Natural killer cell (primary cell): ENCODE data around the gene FLYWCH1. TPM values are rescaled to one million over a fixed set of nuclear protein-coding genes. Genes with fewer than 3 reads are reported as not detected.
A peak's percentile ranks its signal among the peaks of the same experiment; 100 is the strongest.

Source experiments
- ATAC-seq, 3 donors: fragments of 150-1000 bp in 2 of 3; fragments of 200-7000 bp in 1 of 3; cut with Tn5 transposase; 1 replicate in 1 of 3; 2 replicates in 2 of 3; pipeline ENCODE4 v1.10.0; 2021; ENCODE audit warnings: mild to moderate bottlenecking in 2 of 3, moderate library complexity in 2 of 3
- DNase-seq, 2 donors: peaks; one replicate each; pipeline versions ENCODE4 v3.0.0 to v3.0.0-alpha.2; 2013 to 2021; ENCODE audit warnings: mixed read lengths in 1 of 2
- H3K27ac ChIP-seq: one replicate; pipeline ENCODE4 v1.5.1; 2013; ENCODE audit warnings: mild to moderate bottlenecking, low read length
- H3K27me3 ChIP-seq: one replicate; pipeline ENCODE4 v1.6.1; 2013; ENCODE audit warnings: low read length; ENCODE audit not compliant: control insufficient read depth, insufficient read depth
- H3K36me3 ChIP-seq: one replicate; pipeline ENCODE4 v1.6.1; 2013; ENCODE audit warnings: low read length; ENCODE audit not compliant: control insufficient read depth, insufficient read depth
- H3K4me1 ChIP-seq: one replicate; pipeline ENCODE4 v1.6.1; 2013; ENCODE audit warnings: low read length; ENCODE audit not compliant: control insufficient read depth, insufficient read depth
- H3K4me3 ChIP-seq: one replicate; pipeline ENCODE4 v1.5.1; 2013; ENCODE audit warnings: low read length
- H3K9me3 ChIP-seq: one replicate; pipeline ENCODE4 v1.6.1; 2013; ENCODE audit warnings: low read length; ENCODE audit not compliant: control insufficient read depth, insufficient read depth
- H3K27ac Mint-ChIP-seq, 2 donors: one replicate each; pipeline ENCODE4 v1.8.0; 2022; ENCODE audit warnings: mild to moderate bottlenecking in 2 of 2, mixed read lengths in 2 of 2, moderate library complexity in 1 of 2
- H3K27me3 Mint-ChIP-seq, 2 donors: one replicate each; pipeline ENCODE4 v1.8.0; 2022; ENCODE audit warnings: low read depth in 2 of 2, mixed read lengths in 2 of 2
- H3K36me3 Mint-ChIP-seq: one replicate; pipeline ENCODE4 v1.8.0; 2022; ENCODE audit warnings: mixed read lengths
- H3K4me1 Mint-ChIP-seq, 2 donors: one replicate each; pipeline ENCODE4 v1.8.0; 2022; ENCODE audit warnings: mixed read lengths in 2 of 2
- H3K4me3 Mint-ChIP-seq: one replicate; pipeline ENCODE4 v1.8.0; 2022; ENCODE audit warnings: mild to moderate bottlenecking, moderate library complexity, mixed read lengths
- H3K9me3 Mint-ChIP-seq, 2 donors: one replicate each; pipeline ENCODE4 v1.8.0; 2022; ENCODE audit warnings: mixed read lengths in 2 of 2
- CTCF ChIP-seq: fragments of 200-600 bp; IDR thresholded peaks from one replicate; pipeline ENCODE4 v1.8.0; 2022; ENCODE audit warnings: antibody characterized with exemption
- WGBS: methylation state at CpG from one replicate; pipeline ENCODE4 v1.1.7; 2013; ENCODE audit warnings: missing lambda C conversion rate; ENCODE audit not compliant: insufficient coverage; 5-methylcytosine and 5-hydroxymethylcytosine counted together
- intact Hi-C: fragments of 100-400 bp; cut with micrococcal nuclease; formaldehyde crosslinking; loops from one replicate; pipeline ENCODE4 v1.14.2; 2022
- total RNA-seq, 4 donors: library from RNA; stranded (reverse); fragments of 120-200 nt in 1 of 4; gene quantifications; one replicate each; pipeline versions ENCODE4 v1.2.3 to v1.2.4, GENCODE V29; 2013 to 2022

The FLYWCH1 gene
- total RNA-seq, 3 donors from 2014 or later (not counting 1 experiment from before 2014, with no cell fraction given), result 85.1 to 148 (median 130) TPM

GRCh38 chr16:2976201-2976600 is 64.5 kb downstream of the FLYWCH1 start:
- H3K27me3 Mint-ChIP-seq, result no peaks in the 10 kb centered on the region
- no peak overlapping the region for H3K27ac Mint-ChIP-seq
- Histone ChIP-seq H3K27ac (no peak overlapping the region), H3K4me3 (no peak overlapping the region), H3K27me3 (no peaks in the 10 kb centered on the region), H3K4me1 (peaks cover 12% of the 10 kb centered on the region), H3K36me3 (no peaks in the 10 kb centered on the region), H3K9me3 (no peaks in the 10 kb centered on the region)
- intact Hi-C loops, result no loop called here
- ATAC-seq (no peak), DNase-seq (no peak)
- H3K4me1 Mint-ChIP-seq, result peaks cover 0 to 7% of the 10 kb centered on the region in 2 donors
- 97% methylated on average over 7 of the region's 7 CpGs for WGBS
- TF ChIP-seq CTCF, result no peak
- H3K4me3 Mint-ChIP-seq, result no peak overlapping the region
- no peaks in the 10 kb centered on the region for H3K9me3 Mint-ChIP-seq
- H3K36me3 Mint-ChIP-seq, result no peaks in the 10 kb centered on the region

- no peaks in the 10 kb centered on the region for H3K9me3 Mint-ChIP-seq
- TF ChIP-seq CTCF, result no peak
These were observed 64.9 kb downstream of the FLYWCH1 start for GRCh38 chr16:2976673-2977072.

DNA sequence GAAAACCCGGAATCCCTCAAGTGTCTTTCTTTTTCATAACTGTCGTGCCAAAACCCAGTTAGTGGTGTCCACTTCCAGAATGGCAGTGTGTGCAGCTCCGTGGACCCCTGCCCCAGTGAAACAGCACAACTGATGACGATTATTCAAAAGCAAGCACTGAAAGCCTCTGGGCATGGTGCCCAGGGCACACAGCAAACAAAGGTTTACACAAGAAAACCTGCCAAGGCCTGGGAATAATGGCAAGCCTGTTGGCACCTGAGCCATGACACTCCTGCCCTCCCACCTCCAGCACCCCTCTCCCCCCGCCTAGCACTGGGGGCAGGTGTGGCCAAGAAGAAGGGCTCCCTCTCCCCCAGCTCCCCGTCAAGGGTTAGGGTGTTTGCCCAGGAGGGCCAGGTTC is 65.7 kb downstream of the FLYWCH1 start:
- H3K36me3 ChIP-seq, result no peaks in the 10 kb centered on the region
- Mint-ChIP-seq H3K27ac (no peak overlapping the region), H3K27me3 (no peaks in the 10 kb centered on the region), H3K36me3 (no peaks in the 10 kb centered on the region), H3K4me1 (peaks cover 0 to 11% of the 10 kb centered on the region in 2 donors), H3K4me3 (no peak overlapping the region), H3K9me3 (no peaks in the 10 kb centered on the region)
- ATAC-seq (no peak), DNase-seq (no peak)
- no peaks in the 10 kb centered on the region for H3K9me3 ChIP-seq
- intact Hi-C loops, result no loop called here
- H3K27me3 ChIP-seq, result no peaks in the 10 kb centered on the region
- no peak for TF ChIP-seq CTCF
- H3K4me1 ChIP-seq, result peaks cover 15% of the 10 kb centered on the region
- no peak overlapping the region for H3K27ac ChIP-seq
- WGBS, result 94% methylated on average over 5 of the region's 6 CpGs
- no peak overlapping the region for H3K4me3 ChIP-seq

More at GRCh38 chr16:2976673-2977072, 64.9 kb downstream of the FLYWCH1 start:
- ATAC-seq (no peak), DNase-seq (no peak)
- Mint-ChIP-seq H3K36me3 (no peaks in the 10 kb centered on the region), H3K27me3 (no peaks in the 10 kb centered on the region), H3K4me1 (peaks cover 0 to 8% of the 10 kb centered on the region in 2 donors), H3K27ac (no peak overlapping the region), H3K4me3 (no peak overlapping the region)
- no peak overlapping the region for H3K27ac ChIP-seq
- no peaks in the 10 kb centered on the region for H3K36me3 ChIP-seq
- no peaks in the 10 kb centered on the region for H3K27me3 ChIP-seq
- peaks cover 15% of the 10 kb centered on the region for H3K4me1 ChIP-seq
- H3K9me3 ChIP-seq, result no peaks in the 10 kb centered on the region
- intact Hi-C loops, result no loop called here
- WGBS, result 93% methylated on average over 15 of the region's 15 CpGs
- H3K4me3 ChIP-seq, result no peak overlapping the region

DNA sequence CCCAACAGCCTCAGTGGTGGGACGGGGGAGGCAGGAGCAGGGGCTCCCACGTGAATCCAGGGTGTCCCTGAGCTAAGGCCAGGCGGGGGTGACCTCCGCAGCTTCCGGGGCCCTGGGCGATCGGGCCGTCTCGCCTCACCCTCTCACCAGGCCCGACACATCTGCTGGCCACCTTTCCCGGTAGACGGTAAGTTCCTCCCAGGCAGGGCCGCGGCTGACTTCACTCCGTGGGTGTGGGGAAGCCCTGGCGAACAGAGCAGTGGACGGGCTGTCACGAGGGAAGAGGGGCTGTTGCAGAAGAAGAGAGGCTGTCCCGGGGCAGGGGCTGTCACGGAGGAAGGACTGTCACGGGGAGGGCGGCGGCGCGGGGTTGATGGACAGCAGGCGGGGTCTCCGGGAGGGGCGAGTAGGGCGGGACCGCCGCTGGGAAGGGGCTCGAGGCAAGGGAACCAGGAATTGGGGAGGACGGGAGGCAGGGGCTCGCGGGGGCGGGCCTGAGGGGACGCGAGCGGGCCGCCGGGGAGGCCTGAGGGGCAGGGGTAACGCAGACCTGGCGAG is 68.0 kb downstream of the FLYWCH1 start:
- intact Hi-C loops, result no loop called here

More for the DNA sequence above, 68.0 kb downstream of the FLYWCH1 start:
- H3K36me3 Mint-ChIP-seq, result no peaks in the 10 kb centered on the region
- H3K4me3 ChIP-seq, result peak overlapping the region; percentile 28
- no peaks in the 10 kb centered on the region for H3K36me3 ChIP-seq
- no peak overlapping the region for H3K27ac ChIP-seq
- ATAC-seq (no peak), DNase-seq (peak in 1 of 2 donors; percentile 21)
- H3K27ac Mint-ChIP-seq, result no peak overlapping the region
- TF ChIP-seq CTCF, result no peak
- WGBS, result 10% methylated on average over 43 of the region's 43 CpGs
- no peaks in the 10 kb centered on the region for H3K9me3 Mint-ChIP-seq
- H3K4me1 Mint-ChIP-seq, result peaks cover 0 to 11% of the 10 kb centered on the region in 2 donors
- H3K4me1 ChIP-seq, result peaks cover 27% of the 10 kb centered on the region
- H3K27me3 ChIP-seq, result no peaks in the 10 kb centered on the region
- H3K9me3 ChIP-seq, result no peaks in the 10 kb centered on the region
- peak overlapping the region; percentile 9 for H3K4me3 Mint-ChIP-seq
- no peaks in the 10 kb centered on the region for H3K27me3 Mint-ChIP-seq
